Measurements from ENCODE around the gene MRPS15.

DNA sequence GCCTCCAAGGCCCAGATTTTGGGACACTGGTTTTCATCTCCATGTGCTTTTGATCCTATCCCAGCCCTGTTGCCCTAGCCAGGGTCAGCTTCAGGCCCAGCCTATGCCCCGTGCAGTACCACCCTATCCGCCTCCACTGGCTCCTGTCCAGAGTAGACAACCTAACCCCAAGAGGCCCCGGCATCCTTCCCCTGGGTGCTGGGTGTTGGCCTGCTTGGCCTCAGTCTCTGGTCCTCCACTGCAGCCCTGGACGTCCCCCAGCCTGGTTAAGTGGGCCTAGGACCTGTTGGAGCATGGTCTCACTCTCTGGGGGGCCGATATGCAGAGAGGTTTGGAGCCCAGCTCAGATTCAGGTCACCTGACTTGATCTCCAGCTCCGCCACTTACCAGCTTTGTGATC is 16.9 kb upstream of the MRPS15 start:
- TF ChIP-seq, protein P1, sequence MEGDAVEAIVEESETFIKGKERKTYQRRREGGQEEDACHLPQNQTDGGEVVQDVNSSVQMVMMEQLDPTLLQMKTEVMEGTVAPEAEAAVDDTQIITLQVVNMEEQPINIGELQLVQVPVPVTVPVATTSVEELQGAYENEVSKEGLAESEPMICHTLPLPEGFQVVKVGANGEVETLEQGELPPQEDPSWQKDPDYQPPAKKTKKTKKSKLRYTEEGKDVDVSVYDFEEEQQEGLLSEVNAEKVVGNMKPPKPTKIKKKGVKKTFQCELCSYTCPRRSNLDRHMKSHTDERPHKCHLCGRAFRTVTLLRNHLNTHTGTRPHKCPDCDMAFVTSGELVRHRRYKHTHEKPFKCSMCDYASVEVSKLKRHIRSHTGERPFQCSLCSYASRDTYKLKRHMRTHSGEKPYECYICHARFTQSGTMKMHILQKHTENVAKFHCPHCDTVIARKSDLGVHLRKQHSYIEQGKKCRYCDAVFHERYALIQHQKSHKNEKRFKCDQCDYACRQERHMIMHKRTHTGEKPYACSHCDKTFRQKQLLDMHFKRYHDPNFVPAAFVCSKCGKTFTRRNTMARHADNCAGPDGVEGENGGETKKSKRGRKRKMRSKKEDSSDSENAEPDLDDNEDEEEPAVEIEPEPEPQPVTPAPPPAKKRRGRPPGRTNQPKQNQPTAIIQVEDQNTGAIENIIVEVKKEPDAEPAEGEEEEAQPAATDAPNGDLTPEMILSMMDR (conservative IDR thresholded peaks at IDR 0.05 in 1 of 2, IDR thresholded peaks at IDR 0.05 in 1 of 2; ENCODE audit: extremely low read depth in 1 of 2, insufficient read depth in 1 of 2, low read depth in 1 of 2, low read length in 2 of 2) = no peak
- TF ChIP-seq EZH2 (IDR thresholded peaks at IDR 0.05; ENCODE audit: borderline replicate concordance, low read length) = no peak

All from mammary epithelial cell (primary cell).